Glutamatergic neuron (in vitro differentiated cells): ENCODE results near the gene KLHDC7A. TPM values are rescaled to one million over a fixed set of nuclear protein-coding genes. Genes with fewer than 3 reads are reported as not detected.

ENCODE experiments used
- DNase-seq: peaks from one replicate; pipeline ENCODE4 v3.0.0; 2022
- H3K27ac Mint-ChIP-seq: one replicate; pipeline ENCODE4 v1.8.0; 2020; ENCODE audit warnings: mild to moderate bottlenecking, mixed read lengths, inconsistent platforms; ENCODE audit not compliant: unreplicated experiment
- H3K27me3 Mint-ChIP-seq: one replicate; pipeline ENCODE4 v1.8.0; 2020; ENCODE audit warnings: mild to moderate bottlenecking, moderate library complexity, mixed read lengths, inconsistent platforms; ENCODE audit not compliant: unreplicated experiment
- H3K36me3 Mint-ChIP-seq: one replicate; pipeline ENCODE4 v1.8.0; 2020; ENCODE audit warnings: mild to moderate bottlenecking, mixed read lengths, inconsistent platforms; ENCODE audit not compliant: unreplicated experiment
- H3K4me1 Mint-ChIP-seq: one replicate; pipeline ENCODE4 v1.8.0; 2020; ENCODE audit warnings: mild to moderate bottlenecking, low read depth, mixed read lengths, inconsistent platforms; ENCODE audit not compliant: unreplicated experiment
- H3K4me3 Mint-ChIP-seq: one replicate; pipeline ENCODE4 v1.8.0; 2020; ENCODE audit warnings: mild to moderate bottlenecking, mixed read lengths, inconsistent platforms; ENCODE audit not compliant: unreplicated experiment
- H3K9me3 Mint-ChIP-seq: one replicate; pipeline ENCODE4 v1.8.0; 2020; ENCODE audit warnings: mild to moderate bottlenecking, moderate library complexity, mixed read lengths, inconsistent platforms; ENCODE audit not compliant: unreplicated experiment
- total RNA-seq: library from RNA; stranded (reverse); fragmentation: NEBNext Ultra II Directional; extraction: Animal tissue kit (Norgen Biotek cat#: 25700); gene quantifications from one replicate; pipeline ENCODE4 v1.2.1, GENCODE V29; 2021; ENCODE audit not compliant: unreplicated experiment
- TF ChIP-seq, protein P1 (sequence below): fragments of 200-600 bp; sonication (generic); IDR thresholded peaks from one replicate; pipeline ENCODE4 v1.5.0; 2021; ENCODE audit not compliant: partially characterized antibody, unreplicated experiment

Gene KLHDC7A
- total RNA-seq, 1 donor from 2014 or later, result not detected

DNA sequence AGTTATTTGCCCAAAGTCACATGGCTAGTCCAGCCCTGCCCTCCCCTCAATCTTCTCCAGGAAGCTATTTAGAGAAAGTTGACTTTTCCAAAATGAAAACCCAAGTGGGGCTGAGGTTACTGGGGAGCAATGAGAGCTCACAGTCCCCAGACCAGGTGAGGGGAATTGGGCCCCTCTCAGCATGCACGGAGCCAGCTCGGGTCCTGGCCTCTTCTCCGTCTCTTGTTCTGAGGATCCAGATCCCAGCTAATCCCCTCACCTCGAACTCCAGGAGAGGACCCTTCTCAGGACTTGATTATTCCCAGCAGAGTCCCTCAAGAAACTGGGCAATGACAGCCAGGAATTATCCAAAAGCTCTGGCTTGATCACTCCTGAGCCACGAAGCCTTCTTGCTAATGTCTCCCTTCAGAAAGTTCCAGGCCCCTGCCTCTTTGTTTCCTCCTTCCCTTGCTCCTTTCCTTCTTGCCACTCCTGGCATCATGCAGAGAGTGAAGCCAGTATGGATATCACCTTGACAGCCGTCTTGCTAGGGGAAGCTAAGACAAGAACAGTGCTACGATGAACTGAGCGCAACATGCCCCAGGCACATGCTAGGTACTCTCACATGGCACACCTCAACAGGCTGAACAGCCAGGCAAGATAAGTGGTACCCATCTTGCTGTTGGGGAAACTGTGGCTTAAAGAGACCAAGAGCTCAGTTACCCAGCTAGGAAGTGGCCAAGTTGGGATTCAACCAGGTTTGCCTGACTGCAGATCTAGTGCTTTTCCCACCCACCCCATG lies 51.9 kb downstream of the KLHDC7A start:
- Mint-ChIP-seq H3K4me1 (peaks cover 4% of the 10 kb centered on the region), H3K9me3 (no peaks in the 10 kb centered on the region), H3K36me3 (no peaks in the 10 kb centered on the region), H3K27me3 (peaks cover 6% of the 10 kb centered on the region), H3K27ac (no peak overlapping the region), H3K4me3 (no peak overlapping the region)
- no peak for DNase-seq
- TF ChIP-seq, protein P1, sequence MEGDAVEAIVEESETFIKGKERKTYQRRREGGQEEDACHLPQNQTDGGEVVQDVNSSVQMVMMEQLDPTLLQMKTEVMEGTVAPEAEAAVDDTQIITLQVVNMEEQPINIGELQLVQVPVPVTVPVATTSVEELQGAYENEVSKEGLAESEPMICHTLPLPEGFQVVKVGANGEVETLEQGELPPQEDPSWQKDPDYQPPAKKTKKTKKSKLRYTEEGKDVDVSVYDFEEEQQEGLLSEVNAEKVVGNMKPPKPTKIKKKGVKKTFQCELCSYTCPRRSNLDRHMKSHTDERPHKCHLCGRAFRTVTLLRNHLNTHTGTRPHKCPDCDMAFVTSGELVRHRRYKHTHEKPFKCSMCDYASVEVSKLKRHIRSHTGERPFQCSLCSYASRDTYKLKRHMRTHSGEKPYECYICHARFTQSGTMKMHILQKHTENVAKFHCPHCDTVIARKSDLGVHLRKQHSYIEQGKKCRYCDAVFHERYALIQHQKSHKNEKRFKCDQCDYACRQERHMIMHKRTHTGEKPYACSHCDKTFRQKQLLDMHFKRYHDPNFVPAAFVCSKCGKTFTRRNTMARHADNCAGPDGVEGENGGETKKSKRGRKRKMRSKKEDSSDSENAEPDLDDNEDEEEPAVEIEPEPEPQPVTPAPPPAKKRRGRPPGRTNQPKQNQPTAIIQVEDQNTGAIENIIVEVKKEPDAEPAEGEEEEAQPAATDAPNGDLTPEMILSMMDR, result no peak

DNA sequence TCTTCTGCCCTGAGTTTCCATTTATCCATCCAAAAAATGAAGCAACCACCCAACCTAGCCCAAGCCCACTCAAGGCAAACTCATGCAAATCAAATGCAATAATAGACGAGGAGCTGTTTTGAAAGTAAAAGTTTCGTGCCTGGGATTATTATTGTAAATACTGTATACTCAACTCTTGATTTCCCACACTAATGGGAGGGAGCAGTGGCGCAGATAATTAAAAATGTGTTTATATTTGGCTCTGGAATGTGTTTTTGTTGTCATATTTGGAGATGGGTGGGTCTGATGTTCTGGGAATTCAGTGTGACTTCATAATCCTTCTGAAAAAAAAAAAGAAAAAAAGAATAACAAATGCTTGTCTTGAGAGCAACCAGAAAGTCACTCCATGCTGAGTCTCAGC lies 52.5 kb downstream of the KLHDC7A start:
- peaks cover 6% of the 10 kb centered on the region for H3K27me3 Mint-ChIP-seq
- H3K9me3 Mint-ChIP-seq, result no peaks in the 10 kb centered on the region
- DNase-seq, result no peak
- no peaks in the 10 kb centered on the region for H3K36me3 Mint-ChIP-seq
- H3K27ac Mint-ChIP-seq, result no peak overlapping the region
- peaks cover 4% of the 10 kb centered on the region for H3K4me1 Mint-ChIP-seq
- TF ChIP-seq, protein P1, result no peak
- H3K4me3 Mint-ChIP-seq, result no peak overlapping the region

DNA sequence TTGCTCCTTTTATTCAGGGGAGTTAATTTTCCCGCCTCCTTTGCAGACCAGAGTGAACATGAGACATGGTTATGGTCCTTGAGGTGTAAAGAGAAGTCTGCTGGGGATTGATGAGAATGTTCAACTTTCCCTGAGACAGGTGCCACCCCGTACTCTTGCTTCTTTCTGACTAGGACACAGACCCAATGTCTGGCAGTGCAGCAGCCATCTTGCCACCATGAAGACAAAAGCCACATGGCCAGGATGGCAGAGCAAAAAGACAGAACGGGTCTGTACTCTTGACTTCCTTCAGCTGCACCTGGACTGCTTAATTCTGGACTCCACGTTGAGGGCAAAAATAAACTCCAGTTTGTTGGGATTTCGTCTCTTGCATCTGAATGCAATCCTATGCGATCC lies 54.1 kb downstream of the KLHDC7A start:
- Mint-ChIP-seq H3K4me1 (peaks cover 4% of the 10 kb centered on the region), H3K4me3 (no peak overlapping the region), H3K27me3 (peaks cover 8% of the 10 kb centered on the region), H3K36me3 (no peaks in the 10 kb centered on the region), H3K27ac (no peak overlapping the region), H3K9me3 (no peaks in the 10 kb centered on the region)
- TF ChIP-seq, protein P1, result no peak
- no peak for DNase-seq

Other genes with a start within 250 kb of the KLHDC7A start
- gene PAX7, start 149.9 kb downstream of the KLHDC7A start, total RNA-seq, result 0.07 TPM